ENCODE results near the gene OBSCN. TPM values are rescaled to one million over a fixed set of nuclear protein-coding genes. Genes with fewer than 3 reads are reported as not detected.
A peak's percentile ranks its signal among the peaks of the same experiment; 100 is the strongest.
"Not testable (repeated sequence)": the region's sequence is repeated elsewhere in the genome, so short reads cannot be mapped to it uniquely, and the experiment has no call there.

OBSCN gene
- total RNA-seq, 1 donor from 2014 or later: 16.9 TPM

GRCh38 chr1:228240411-228241240, 32.8 kb downstream of the OBSCN start:
- Mint-ChIP-seq H3K4me1 (ENCODE audit: unreplicated experiment) (no peaks in the 10 kb centered on the region), H3K4me3 (ENCODE audit: unreplicated experiment) (no peak overlapping the region), H3K27me3 (ENCODE audit: unreplicated experiment) (peaks cover 4% of the 10 kb centered on the region), H3K9me3 (ENCODE audit: unreplicated experiment) (peaks cover 6% of the 10 kb centered on the region), H3K36me3 (ENCODE audit: low read depth, unreplicated experiment) (peaks cover 63% of the 10 kb centered on the region), H3K27ac (ENCODE audit: unreplicated experiment) (no peak overlapping the region)
- no peak for DNase-seq (ENCODE audit: low spot score)
- TF ChIP-seq CTCF (IDR thresholded peaks at IDR 0.05; ENCODE audit: unreplicated experiment): no peak

GRCh38 chr1:228241259-228241658, 33.4 kb downstream of the OBSCN start:
- no peak for DNase-seq (ENCODE audit: low spot score)
- Mint-ChIP-seq H3K9me3 (ENCODE audit: unreplicated experiment) (peaks cover 6% of the 10 kb centered on the region), H3K4me1 (ENCODE audit: unreplicated experiment) (no peaks in the 10 kb centered on the region), H3K36me3 (ENCODE audit: low read depth, unreplicated experiment) (peaks cover 64% of the 10 kb centered on the region), H3K27me3 (ENCODE audit: unreplicated experiment) (peaks cover 5% of the 10 kb centered on the region), H3K4me3 (ENCODE audit: unreplicated experiment) (no peak overlapping the region), H3K27ac (ENCODE audit: unreplicated experiment) (no peak overlapping the region)
- TF ChIP-seq CTCF (IDR thresholded peaks at IDR 0.05; ENCODE audit: unreplicated experiment): no peak

- Mint-ChIP-seq H3K4me1 (ENCODE audit: unreplicated experiment) (no peaks in the 10 kb centered on the region), H3K9me3 (ENCODE audit: unreplicated experiment) (peaks cover 6% of the 10 kb centered on the region), H3K36me3 (ENCODE audit: low read depth, unreplicated experiment) (peaks cover 64% of the 10 kb centered on the region), H3K27ac (ENCODE audit: unreplicated experiment) (no peak overlapping the region), H3K4me3 (ENCODE audit: unreplicated experiment) (no peak overlapping the region), H3K27me3 (ENCODE audit: unreplicated experiment) (peaks cover 5% of the 10 kb centered on the region)
- TF ChIP-seq CTCF (IDR thresholded peaks at IDR 0.05; ENCODE audit: unreplicated experiment): no peak
- no peak for DNase-seq (ENCODE audit: low spot score)
These were observed 34.6 kb downstream of the OBSCN start for GRCh38 chr1:228242409-228242808.

- H3K27me3 Mint-ChIP-seq (ENCODE audit: unreplicated experiment): peaks cover 5% of the 10 kb centered on the region
- no peak for DNase-seq (ENCODE audit: low spot score)
- H3K27ac Mint-ChIP-seq (ENCODE audit: unreplicated experiment): no peak overlapping the region
These were observed 35.2 kb downstream of the OBSCN start for GRCh38 chr1:228243093-228243492.

GRCh38 chr1:228243989-228244388, 36.1 kb downstream of the OBSCN start:
- H3K27me3 Mint-ChIP-seq (ENCODE audit: unreplicated experiment); H3K27ac Mint-ChIP-seq (ENCODE audit: unreplicated experiment); H3K4me1 Mint-ChIP-seq (ENCODE audit: unreplicated experiment); H3K9me3 Mint-ChIP-seq (ENCODE audit: unreplicated experiment); DNase-seq (ENCODE audit: low spot score): not testable (repeated sequence)
- Mint-ChIP-seq H3K36me3 (ENCODE audit: low read depth, unreplicated experiment) (peaks cover 56% of the 10 kb centered on the region), H3K4me3 (ENCODE audit: unreplicated experiment) (peak overlapping the region; percentile 52)

More at GRCh38 chr1:228243093-228243492, 35.2 kb downstream of the OBSCN start:
- TF ChIP-seq CTCF (IDR thresholded peaks at IDR 0.05; ENCODE audit: unreplicated experiment): no peak
- Mint-ChIP-seq H3K36me3 (ENCODE audit: low read depth, unreplicated experiment) (peaks cover 64% of the 10 kb centered on the region), H3K9me3 (ENCODE audit: unreplicated experiment) (peaks cover 6% of the 10 kb centered on the region), H3K4me1 (ENCODE audit: unreplicated experiment) (no peaks in the 10 kb centered on the region), H3K4me3 (ENCODE audit: unreplicated experiment) (no peak overlapping the region)
